PC-9 (cell line): ENCODE results near the gene IZUMO2. TPM values are rescaled to one million over a fixed set of nuclear protein-coding genes. Genes with fewer than 3 reads are reported as not detected.

ENCODE experiments used
- BruUV-seq: library from RNA; stranded (reverse); fragments of 400-500 nt; replicated peaks from 2 replicates; lab custom pipeline; 2021; lab: Mats Ljungman, UMichigan
- CTCF ChIA-PET: fragments of 300-600 bp; sonication (Branson Sonifier 250); formaldehyde crosslinking; loops from one replicate; lab custom pipeline; 2022; ENCODE audit warnings: antibody characterized with exemption; lab: Charles Lee
- POLR2A ChIA-PET: fragments of 300-600 bp; sonication (Branson Sonifier 250); formaldehyde crosslinking; loops from one replicate; lab custom pipeline; 2022; ENCODE audit warnings: antibody characterized with exemption; ENCODE audit not compliant: unreplicated experiment; lab: Charles Lee
- DNase-seq, 2 experiments: peaks; one replicate each; pipeline versions ENCODE4 v3.0.0 to v3.0.0-alpha.2; 2015 to 2022; ENCODE audit warnings: mixed read lengths in 1 of 2
- H2AFZ ChIP-seq: fragments of 200-600 bp; sonication (generic); 2 replicates; pipeline ENCODE4 v1.8.1; 2017; ENCODE audit warnings: antibody characterized with exemption
- H3F3A ChIP-seq: fragments of 200-600 bp; sonication (generic); 2 replicates; pipeline ENCODE4 v1.8.1; 2017; ENCODE audit warnings: antibody characterized with exemption, mild to moderate bottlenecking, low read depth; ENCODE audit not compliant: insufficient read depth
- H3K27ac ChIP-seq: fragments of 200-600 bp; sonication (generic); 2 replicates; pipeline ENCODE4 v1.6.1; 2016; ENCODE audit warnings: mixed run types
- H3K27me3 ChIP-seq: fragments of 200-600 bp; sonication (generic); 2 replicates; pipeline ENCODE4 v1.6.1; 2016; ENCODE audit warnings: low read depth, mixed run types; ENCODE audit not compliant: insufficient read depth
- H3K36me3 ChIP-seq: fragments of 200-600 bp; sonication (generic); 2 replicates; pipeline ENCODE4 v1.6.1; 2016; ENCODE audit warnings: low read depth, mixed run types
- H3K4me1 ChIP-seq: fragments of 200-600 bp; sonication (generic); replicated peaks from 2 replicates; pipeline ENCODE4 v1.6.1; 2016; ENCODE audit warnings: mixed run types; ENCODE audit not compliant: insufficient read depth
- H3K4me2 ChIP-seq: fragments of 200-600 bp; sonication (generic); 2 replicates; pipeline ENCODE4 v1.6.1; 2017; ENCODE audit warnings: mixed run types
- H3K4me3 ChIP-seq: fragments of 200-600 bp; sonication (generic); 2 replicates; pipeline ENCODE4 v1.6.1; 2016; ENCODE audit warnings: mixed run types
- H3K79me2 ChIP-seq: fragments of 200-600 bp; sonication (generic); 2 replicates; pipeline ENCODE4 v1.6.1; 2017; ENCODE audit warnings: low read depth, mixed run types
- H3K9me2 ChIP-seq: fragments of 200-600 bp; sonication (generic); 2 replicates; pipeline ENCODE4 v1.8.1; 2017; ENCODE audit warnings: mild to moderate bottlenecking; ENCODE audit not compliant: insufficient read depth
- H3K9me3 ChIP-seq: fragments of 200-600 bp; sonication (generic); 2 replicates; pipeline ENCODE4 v1.8.1; 2016; ENCODE audit warnings: low read depth; ENCODE audit not compliant: insufficient read depth
- H4K20me1 ChIP-seq: fragments of 200-600 bp; sonication (generic); 2 replicates; pipeline ENCODE4 v1.8.1; 2017; ENCODE audit not compliant: insufficient read depth
- EZH2 ChIP-seq: fragments of 200-600 bp; sonication (generic); IDR thresholded peaks from 2 replicates; pipeline ENCODE4 v1.8.0; 2017; ENCODE audit warnings: antibody characterized with exemption, low read depth
- intact Hi-C: fragments of 100-400 bp; cut with micrococcal nuclease; formaldehyde crosslinking; loops from one replicate; pipeline ENCODE4 v1.10.0; 2022; ENCODE audit not compliant: unreplicated experiment
- total RNA-seq: library from RNA; stranded (reverse); gene quantifications from 2 replicates; pipeline ENCODE4 v1.2.3, GENCODE V29; 2021
- TF ChIP-seq, protein P1 (sequence below): fragments of 200-600 bp; sonication (generic); conservative IDR thresholded peaks from 2 replicates; pipeline ENCODE4 v1.6.1; 2017; ENCODE audit warnings: mixed run types, antibody characterized with exemption, mild to moderate bottlenecking, moderate library complexity

IZUMO2 gene
- total RNA-seq, 1 experiment from 2014 or later = not detected

DNA sequence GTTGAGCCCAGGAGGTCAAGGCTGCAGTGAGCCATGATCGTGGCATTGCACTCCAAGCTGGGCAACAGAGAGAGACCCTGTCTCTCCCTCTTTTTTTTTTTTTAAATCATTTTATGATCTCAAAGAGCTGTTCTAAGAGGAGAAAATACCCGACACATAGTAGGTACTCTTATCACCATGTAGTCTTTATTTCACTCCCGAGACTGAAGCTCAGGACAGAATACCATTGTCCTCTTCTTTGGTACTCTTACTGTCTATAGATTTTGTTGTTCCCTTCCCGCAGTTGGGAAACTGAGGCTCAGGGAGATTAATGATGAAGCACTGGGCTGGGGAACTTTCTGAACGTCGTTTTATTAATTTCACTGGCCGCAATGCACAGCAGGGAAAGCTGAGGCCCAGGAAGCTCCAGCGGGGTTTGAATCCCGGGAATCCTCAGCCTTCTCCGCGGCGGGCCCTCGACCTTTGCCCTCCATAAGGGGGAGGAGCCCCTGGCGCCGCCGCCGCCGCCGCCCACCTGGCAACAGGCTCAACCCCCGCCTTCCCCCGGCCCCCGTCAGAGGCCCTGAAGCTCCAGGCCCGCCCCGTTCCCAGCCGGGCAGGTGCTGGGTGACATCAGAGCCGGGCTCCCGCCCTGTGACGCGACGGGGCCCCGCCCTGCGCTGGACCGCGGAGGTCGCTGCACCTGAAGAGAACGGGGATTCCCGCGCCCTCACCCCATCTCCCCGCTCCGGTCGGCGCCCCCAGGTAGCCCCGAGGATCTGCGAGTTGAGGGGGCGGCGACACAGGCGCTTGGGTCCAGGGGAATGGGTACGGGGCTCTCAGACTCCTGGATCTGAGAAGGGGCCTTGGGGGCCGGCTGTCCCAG is 42.0 kb upstream of the IZUMO2 start:
- Histone ChIP-seq H4K20me1 (no peaks in the 10 kb centered on the region), H3K36me3 (no peaks in the 10 kb centered on the region), H2AFZ (peak overlapping the region; percentile 36), H3K27ac (peak overlapping the region; percentile 97), H3K4me1 (peaks cover 26% of the 10 kb centered on the region), H3K27me3 (no peaks in the 10 kb centered on the region), H3K9me2 (no peaks in the 10 kb centered on the region), H3K4me3 (peak overlapping the region; percentile 82), H3K79me2 (peaks cover 35% of the 10 kb centered on the region), H3K9me3 (no peaks in the 10 kb centered on the region), H3F3A (peaks cover 13% of the 10 kb centered on the region), H3K4me2 (peak overlapping the region; percentile 95)
- POLR2A ChIA-PET = interaction anchor here (0.5 to 1.4 kb wide), 7 partner anchors 8 to 906 kb away, joined by 3 to 14 read pairs (median 8); no protein-coding TSS in a partner anchor
- intact Hi-C loops = loop anchor here (1.0 kb wide), 2 partner anchors 10 to 38 kb away; no protein-coding TSS in a partner anchor
- TSS peak; percentile 88 for BruUV-seq
- CTCF ChIA-PET = interaction anchor here (0.6 kb wide), 1 partner anchor 252 kb away, joined by 5 read pairs; no protein-coding TSS in a partner anchor
- no peak for TF ChIP-seq EZH2
- TF ChIP-seq, protein P1, sequence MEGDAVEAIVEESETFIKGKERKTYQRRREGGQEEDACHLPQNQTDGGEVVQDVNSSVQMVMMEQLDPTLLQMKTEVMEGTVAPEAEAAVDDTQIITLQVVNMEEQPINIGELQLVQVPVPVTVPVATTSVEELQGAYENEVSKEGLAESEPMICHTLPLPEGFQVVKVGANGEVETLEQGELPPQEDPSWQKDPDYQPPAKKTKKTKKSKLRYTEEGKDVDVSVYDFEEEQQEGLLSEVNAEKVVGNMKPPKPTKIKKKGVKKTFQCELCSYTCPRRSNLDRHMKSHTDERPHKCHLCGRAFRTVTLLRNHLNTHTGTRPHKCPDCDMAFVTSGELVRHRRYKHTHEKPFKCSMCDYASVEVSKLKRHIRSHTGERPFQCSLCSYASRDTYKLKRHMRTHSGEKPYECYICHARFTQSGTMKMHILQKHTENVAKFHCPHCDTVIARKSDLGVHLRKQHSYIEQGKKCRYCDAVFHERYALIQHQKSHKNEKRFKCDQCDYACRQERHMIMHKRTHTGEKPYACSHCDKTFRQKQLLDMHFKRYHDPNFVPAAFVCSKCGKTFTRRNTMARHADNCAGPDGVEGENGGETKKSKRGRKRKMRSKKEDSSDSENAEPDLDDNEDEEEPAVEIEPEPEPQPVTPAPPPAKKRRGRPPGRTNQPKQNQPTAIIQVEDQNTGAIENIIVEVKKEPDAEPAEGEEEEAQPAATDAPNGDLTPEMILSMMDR = no peak
- DNase-seq = peak; percentile 88 to 96

GRCh38 chr19:50204081-50204428 is 41.0 kb upstream of the IZUMO2 start:
- intact Hi-C loops = no loop called here
- POLR2A ChIA-PET = interaction anchor here (0.7 kb wide), 1 partner anchor 907 kb away, joined by 14 read pairs; no protein-coding TSS in a partner anchor
- Histone ChIP-seq H3K9me3 (no peaks in the 10 kb centered on the region), H3K4me3 (peak overlapping the region; percentile 82), H3K4me2 (peak overlapping the region; percentile 95), H3K36me3 (no peaks in the 10 kb centered on the region), H3F3A (peaks cover 16% of the 10 kb centered on the region), H3K27ac (peak overlapping the region; percentile 97), H3K27me3 (no peaks in the 10 kb centered on the region), H3K9me2 (no peaks in the 10 kb centered on the region), H2AFZ (no peak overlapping the region), H3K79me2 (peaks cover 31% of the 10 kb centered on the region), H3K4me1 (peaks cover 27% of the 10 kb centered on the region), H4K20me1 (no peaks in the 10 kb centered on the region)
- TF ChIP-seq, protein P1 = no peak
- no peak for TF ChIP-seq EZH2
- no TSS peak for BruUV-seq
- DNase-seq = no peak
- CTCF ChIA-PET = no interaction called here

GRCh38 chr19:50203281-50204080 is 40.4 kb upstream of the IZUMO2 start, which contains the start of gene MYH14:
TSS of gene MYH14 (plus strand) at chr19:50203622. CDS start at chr19:50210366, 6,744 bp downstream.
- intact Hi-C loops = loop anchor here (2.0 kb wide), 1 partner anchor 327 kb away; the partner anchor contains the start of genes AKT1S1 and TBC1D17
- no peaks in the 10 kb centered on the region for H3K9me3 ChIP-seq
- TF ChIP-seq, protein P1 = no peak
- TF ChIP-seq EZH2 = no peak
- no peaks in the 10 kb centered on the region for H3K36me3 ChIP-seq
- peak within 1 kb of the TSS; percentile 82 for H3K4me3 ChIP-seq
- DNase-seq = peak; percentile 92 to 98
- no TSS peak for BruUV-seq
- H3K27me3 ChIP-seq = no peaks in the 10 kb centered on the region
- no peaks in the 10 kb centered on the region for H3K9me2 ChIP-seq
- H2AFZ ChIP-seq = peak within 1 kb of the TSS; percentile 73
- peak within 1 kb of the TSS; percentile 97 for H3K27ac ChIP-seq
- peaks cover 21% of the 10 kb centered on the region for H3F3A ChIP-seq
- ChIA-PET POLR2A (interaction anchor here (0.6 to 1.0 kb wide), 5 partner anchors 12 to 1053 kb away, joined by 4 to 14 read pairs (median 9); partner anchors contain the start of gene POLD1), CTCF (interaction anchor here (0.5 to 1.5 kb wide), 2 partner anchors 12 to 108 kb away, joined by 5 to 8 read pairs; no protein-coding TSS in a partner anchor)
- no peaks in the 10 kb centered on the region for H4K20me1 ChIP-seq
- H3K79me2 ChIP-seq = peaks cover 31% of the 10 kb centered on the region
- peaks cover 33% of the 10 kb centered on the region for H3K4me1 ChIP-seq
- H3K4me2 ChIP-seq = peak within 1 kb of the TSS; percentile 95
